HUES64 (cell line): Measurements from ENCODE around the gene RAB20.

Experiments used
- H3K27ac ChIP-seq: 2 replicates; pipeline ENCODE4 v1.7.0; 2013; ENCODE audit warnings: low read depth, low read length, inconsistent platforms
- H3K27me3 ChIP-seq: 2 replicates; pipeline ENCODE4 v1.6.1; 2013; ENCODE audit warnings: mild to moderate bottlenecking, low read length; ENCODE audit not compliant: insufficient read depth
- H3K36me3 ChIP-seq: 2 replicates; pipeline ENCODE4 v1.6.1; 2013; ENCODE audit warnings: mild to moderate bottlenecking, low read length; ENCODE audit not compliant: insufficient read depth
- H3K4me1 ChIP-seq: 2 replicates; pipeline ENCODE4 v1.6.1; 2013; ENCODE audit warnings: mild to moderate bottlenecking, low read length, moderate library complexity; ENCODE audit not compliant: insufficient read depth
- H3K4me3 ChIP-seq: 2 replicates; pipeline ENCODE4 v1.5.1; 2013; ENCODE audit warnings: mild to moderate bottlenecking, low read length, moderate library complexity
- H3K9ac ChIP-seq: 2 replicates; pipeline ENCODE4 v1.6.1; 2013; ENCODE audit warnings: mild to moderate bottlenecking, low read depth, low read length
- H3K9me3 ChIP-seq: 2 replicates; pipeline ENCODE4 v1.6.1; 2013; ENCODE audit warnings: low read depth, low read length; ENCODE audit not compliant: insufficient read depth
- WGBS: fragments of 150-250, 120-280 bp; methylation state at CpG from one replicate; pipeline ENCODE4 v1.1.7; 2013; ENCODE audit warnings: missing lambda C conversion rate; 5-methylcytosine and 5-hydroxymethylcytosine counted together

RAB20 gene

DNA sequence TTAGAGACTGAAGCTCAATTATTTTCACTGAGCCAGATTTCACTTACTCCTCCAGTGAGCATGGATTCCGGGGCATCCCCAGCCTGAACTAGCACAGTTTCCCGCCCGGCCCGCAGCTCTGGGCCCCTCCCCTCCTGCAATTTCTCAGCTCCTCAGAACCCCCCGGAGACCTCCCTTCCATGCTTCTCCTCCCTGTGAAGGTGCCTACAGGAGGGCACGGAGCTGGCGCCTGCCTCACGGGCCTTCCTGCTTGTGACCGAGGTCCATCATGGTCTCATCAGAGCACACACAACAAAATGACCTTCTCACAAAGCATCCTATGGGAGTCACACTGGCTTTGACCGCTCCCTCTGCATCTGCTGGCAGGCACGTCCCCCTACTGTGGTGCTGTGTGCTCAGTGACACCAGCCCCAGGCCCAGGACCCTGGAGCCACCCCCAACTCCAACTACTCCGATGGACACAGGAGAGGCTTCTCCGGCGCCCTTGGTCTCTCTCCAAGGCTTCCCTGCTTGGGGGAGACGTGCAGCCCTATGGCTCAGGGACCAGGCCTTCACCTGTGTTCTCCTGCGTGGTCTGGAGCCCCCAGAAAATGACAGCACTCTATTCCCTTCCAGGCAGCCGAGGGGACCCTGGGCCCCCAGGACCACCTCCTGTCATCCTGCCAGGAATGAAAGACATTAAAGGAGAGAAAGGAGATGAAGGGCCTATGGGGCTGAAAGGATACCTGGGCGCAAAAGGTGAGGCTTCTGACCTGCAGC, 77.1 kb downstream of the RAB20 start:
- H3K4me3 ChIP-seq: no peak overlapping the region
- 92% methylated on average over 18 of the region's 18 CpGs for WGBS
- H3K27me3 ChIP-seq: no peaks in the 10 kb centered on the region
- no peak overlapping the region for H3K9ac ChIP-seq
- peak overlapping the region; percentile 95 for H3K27ac ChIP-seq
- H3K4me1 ChIP-seq: peaks cover 25% of the 10 kb centered on the region
- H3K36me3 ChIP-seq: peaks cover 58% of the 10 kb centered on the region
- no peaks in the 10 kb centered on the region for H3K9me3 ChIP-seq

DNA sequence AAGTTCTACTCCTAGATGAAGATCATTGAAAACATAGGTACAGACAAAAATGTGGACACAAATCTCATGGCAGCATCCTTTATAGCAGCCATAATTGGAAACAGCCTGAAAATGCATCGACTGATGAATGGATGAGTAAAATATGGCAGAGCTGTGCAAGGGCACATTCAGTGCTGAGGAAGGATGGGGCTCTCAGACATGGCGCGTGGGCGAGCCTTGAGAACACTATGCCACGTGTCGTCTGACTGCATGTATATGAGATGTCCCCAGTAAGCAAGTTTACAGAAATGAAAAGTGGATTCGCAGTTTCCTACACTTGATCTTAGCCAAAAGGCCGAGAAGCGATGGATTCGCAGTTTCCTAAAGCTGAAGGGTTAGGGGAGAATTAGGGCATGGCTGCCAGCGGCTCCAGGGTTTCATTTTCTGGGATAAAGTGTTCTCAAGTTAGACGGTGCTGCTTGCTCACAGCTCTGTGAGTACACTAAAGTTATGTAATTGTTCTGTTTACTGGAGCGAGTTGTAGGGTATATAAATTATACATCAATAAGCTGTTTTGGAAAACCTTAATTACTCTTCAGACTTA, 78.0 kb downstream of the RAB20 start:
- WGBS: 92% methylated on average over 12 of the region's 13 CpGs
- no peaks in the 10 kb centered on the region for H3K27me3 ChIP-seq
- H3K27ac ChIP-seq: no peak overlapping the region
- no peak overlapping the region for H3K4me3 ChIP-seq
- H3K4me1 ChIP-seq: peaks cover 25% of the 10 kb centered on the region
- H3K9me3 ChIP-seq: no peaks in the 10 kb centered on the region
- H3K36me3 ChIP-seq: peaks cover 54% of the 10 kb centered on the region
- H3K9ac ChIP-seq: no peak overlapping the region

DNA sequence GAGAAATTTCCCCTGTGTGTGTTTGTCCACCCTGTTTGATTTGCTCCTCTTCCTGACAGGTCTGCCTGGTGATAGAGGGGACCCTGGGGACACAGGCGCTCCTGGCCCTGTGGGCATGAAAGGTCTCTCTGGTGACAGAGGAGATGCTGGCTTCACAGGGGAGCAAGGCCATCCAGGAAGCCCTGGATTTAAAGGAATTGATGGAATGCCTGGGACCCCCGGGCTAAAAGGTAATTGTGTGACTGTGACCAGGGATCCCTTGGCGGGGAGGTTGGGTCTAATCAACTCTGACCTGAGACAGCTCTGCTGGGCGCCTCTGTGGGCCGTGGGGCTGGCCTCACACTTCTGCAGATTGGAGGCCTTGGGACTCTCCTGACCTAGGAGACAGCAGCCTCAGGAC, 81.4 kb downstream of the RAB20 start:
- Histone ChIP-seq H3K36me3 (peaks cover 69% of the 10 kb centered on the region), H3K4me1 (peaks cover 5% of the 10 kb centered on the region; the same call in 1 of the 2 replicates), H3K27me3 (no peaks in the 10 kb centered on the region), H3K9ac (no peak overlapping the region), H3K9me3 (no peaks in the 10 kb centered on the region), H3K27ac (no peak overlapping the region), H3K4me3 (no peak overlapping the region)
- 86% methylated on average over 5 of the region's 5 CpGs for WGBS

DNA sequence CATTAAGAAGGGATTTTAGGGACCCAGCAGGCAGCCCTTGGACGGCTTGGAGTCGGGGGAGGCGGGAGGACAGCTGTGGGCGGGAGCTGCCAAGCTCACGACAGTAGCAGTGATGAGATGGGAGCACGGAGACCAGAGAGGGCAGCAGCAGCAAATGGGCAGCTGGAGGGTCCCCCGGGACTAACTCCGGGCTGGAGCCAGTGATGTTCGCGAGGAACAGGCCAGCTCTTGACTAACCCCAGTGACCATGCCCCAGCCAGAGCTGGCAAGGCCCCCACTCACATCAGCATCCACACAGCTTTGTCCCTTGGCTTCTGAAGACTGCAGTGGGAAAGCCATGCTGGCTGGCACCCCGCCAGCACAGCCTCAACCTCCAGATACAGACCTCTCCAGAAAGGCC, 81.9 kb downstream of the RAB20 start:
- H3K27ac ChIP-seq: no peak overlapping the region
- no peaks in the 10 kb centered on the region for H3K27me3 ChIP-seq
- no peak overlapping the region for H3K9ac ChIP-seq
- H3K4me3 ChIP-seq: no peak overlapping the region
- H3K9me3 ChIP-seq: no peaks in the 10 kb centered on the region
- H3K36me3 ChIP-seq: peaks cover 70% of the 10 kb centered on the region
- peaks cover 2% of the 10 kb centered on the region; the same call in 1 of the 2 replicates for H3K4me1 ChIP-seq
- 91% methylated on average over 11 of the region's 11 CpGs for WGBS

DNA sequence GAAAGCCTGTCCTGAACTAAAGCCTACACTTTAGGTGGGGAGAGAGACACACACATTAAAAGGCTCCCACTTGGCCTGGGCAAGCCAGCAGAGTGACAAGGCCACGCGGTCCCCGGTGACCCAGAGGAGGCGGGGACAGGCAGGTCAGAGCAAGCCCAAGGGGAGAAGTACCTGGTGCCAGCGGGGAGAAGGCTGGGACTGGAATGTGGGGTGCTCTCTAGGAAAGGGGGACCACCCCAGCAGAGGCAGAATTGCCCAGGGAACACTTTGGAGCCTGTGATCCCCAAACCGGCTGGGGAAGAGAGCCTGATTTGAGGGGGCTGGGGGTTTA, 82.3 kb downstream of the RAB20 start:
- H3K27ac ChIP-seq: no peak overlapping the region
- no peaks in the 10 kb centered on the region for H3K27me3 ChIP-seq
- H3K9ac ChIP-seq: peak overlapping the region; percentile 28; the same call in 1 of the 2 replicates
- H3K4me1 ChIP-seq: no peaks in the 10 kb centered on the region
- H3K4me3 ChIP-seq: no peak overlapping the region
- WGBS: 94% methylated on average over 6 of the region's 6 CpGs
- no peaks in the 10 kb centered on the region for H3K9me3 ChIP-seq
- peaks cover 73% of the 10 kb centered on the region for H3K36me3 ChIP-seq

DNA sequence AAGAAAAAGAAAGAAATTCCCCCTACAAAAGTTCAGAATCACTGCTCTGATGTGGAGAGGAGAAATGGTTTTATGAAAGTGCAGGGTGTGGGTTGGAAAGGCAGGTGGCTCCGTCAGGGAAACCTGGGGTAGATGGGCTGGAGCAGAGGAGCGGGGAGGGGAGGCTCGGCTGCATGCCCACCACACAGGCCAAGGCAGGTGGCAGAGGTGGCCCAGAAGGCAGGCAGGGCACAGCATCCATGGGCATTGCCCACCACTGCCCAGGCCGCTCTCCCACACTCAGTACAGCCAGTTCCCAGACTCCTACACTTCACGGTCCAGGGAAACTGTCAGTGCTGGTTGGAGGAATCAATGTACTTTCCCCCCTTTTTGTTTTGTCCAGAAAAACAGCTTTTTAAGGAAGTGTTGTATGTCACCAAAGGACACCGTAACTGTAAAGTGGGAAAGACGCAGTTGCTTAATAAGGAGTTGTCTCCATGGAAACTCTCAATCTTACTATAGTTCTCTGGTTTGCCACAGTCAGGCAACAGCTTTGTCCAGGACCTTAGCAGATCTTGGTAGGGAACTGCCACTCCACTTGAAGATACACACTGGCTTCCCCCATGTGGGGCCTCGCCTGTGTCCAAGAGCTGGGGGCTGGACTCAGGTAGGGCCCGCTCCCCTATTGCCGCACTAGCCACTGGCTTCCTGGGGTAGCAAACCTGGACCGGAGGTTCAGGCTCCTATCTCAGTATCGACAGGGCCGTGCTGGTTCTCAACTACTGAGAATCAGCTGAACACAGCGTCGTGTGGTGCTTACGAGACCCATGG, 82.9 kb downstream of the RAB20 start:
- no peaks in the 10 kb centered on the region for H3K4me1 ChIP-seq
- WGBS: 96% methylated on average over 16 of the region's 16 CpGs
- H3K36me3 ChIP-seq: peaks cover 79% of the 10 kb centered on the region
- no peaks in the 10 kb centered on the region for H3K9me3 ChIP-seq
- H3K27ac ChIP-seq: no peak overlapping the region
- no peak overlapping the region for H3K4me3 ChIP-seq
- H3K9ac ChIP-seq: peak overlapping the region; percentile 28; the same call in 1 of the 2 replicates
- H3K27me3 ChIP-seq: no peaks in the 10 kb centered on the region

DNA sequence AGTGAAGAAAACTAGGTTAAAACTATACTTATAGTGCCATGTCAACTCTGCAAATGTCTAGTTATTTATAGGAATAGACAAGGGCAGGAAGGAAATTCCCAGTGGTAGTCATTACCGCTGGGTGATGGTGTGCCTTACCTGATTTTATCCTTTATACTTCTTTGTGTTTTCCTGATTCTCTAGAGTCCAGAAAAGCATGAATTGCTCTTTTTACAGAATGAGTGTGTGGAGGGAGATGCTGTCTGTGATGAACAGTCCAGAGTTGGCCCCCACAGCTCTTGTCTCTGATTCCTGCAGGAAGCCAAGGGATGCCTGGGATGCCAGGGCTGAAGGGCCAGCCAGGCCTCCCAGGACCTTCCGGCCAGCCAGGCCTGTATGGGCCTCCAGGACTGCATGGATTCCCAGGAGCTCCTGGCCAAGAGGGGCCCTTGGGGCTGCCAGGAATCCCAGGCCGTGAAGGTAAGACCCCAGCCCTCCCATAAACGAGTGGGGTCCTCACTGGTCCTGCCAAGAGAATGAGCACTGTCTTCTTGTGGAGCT, 83.7 kb downstream of the RAB20 start:
- no peak overlapping the region for H3K27ac ChIP-seq
- H3K9ac ChIP-seq: no peak overlapping the region
- H3K9me3 ChIP-seq: no peaks in the 10 kb centered on the region
- no peaks in the 10 kb centered on the region for H3K4me1 ChIP-seq
- peaks cover 79% of the 10 kb centered on the region for H3K36me3 ChIP-seq
- 97% methylated on average over 4 of the region's 4 CpGs for WGBS
- H3K27me3 ChIP-seq: no peaks in the 10 kb centered on the region
- no peak overlapping the region for H3K4me3 ChIP-seq

DNA sequence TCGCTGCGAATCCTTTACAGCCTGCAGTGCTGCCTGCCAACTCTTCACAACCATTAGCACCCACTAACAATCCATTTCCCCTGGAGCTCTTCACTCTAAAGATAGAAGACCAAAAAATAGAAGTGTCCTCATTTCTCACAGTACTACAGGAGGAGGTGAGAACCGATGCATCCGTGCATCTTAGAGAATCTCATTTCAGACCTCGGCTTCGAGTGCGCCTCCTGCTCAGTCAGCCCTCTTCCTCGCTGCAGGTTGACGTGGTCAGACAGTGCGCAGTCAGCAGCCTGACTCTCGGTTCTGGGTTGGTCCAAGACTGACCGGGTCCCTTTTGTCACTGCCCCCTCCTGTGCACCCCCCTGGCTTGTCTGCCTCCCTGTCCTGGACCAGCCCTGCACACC, 85.3 kb downstream of the RAB20 start:
- H3K4me1 ChIP-seq: no peaks in the 10 kb centered on the region
- no peaks in the 10 kb centered on the region for H3K9me3 ChIP-seq
- no peak overlapping the region for H3K4me3 ChIP-seq
- H3K9ac ChIP-seq: no peak overlapping the region
- no peak overlapping the region for H3K27ac ChIP-seq
- H3K27me3 ChIP-seq: no peaks in the 10 kb centered on the region
- peaks cover 78% of the 10 kb centered on the region for H3K36me3 ChIP-seq
- WGBS: 97% methylated on average over 12 of the region's 12 CpGs

DNA sequence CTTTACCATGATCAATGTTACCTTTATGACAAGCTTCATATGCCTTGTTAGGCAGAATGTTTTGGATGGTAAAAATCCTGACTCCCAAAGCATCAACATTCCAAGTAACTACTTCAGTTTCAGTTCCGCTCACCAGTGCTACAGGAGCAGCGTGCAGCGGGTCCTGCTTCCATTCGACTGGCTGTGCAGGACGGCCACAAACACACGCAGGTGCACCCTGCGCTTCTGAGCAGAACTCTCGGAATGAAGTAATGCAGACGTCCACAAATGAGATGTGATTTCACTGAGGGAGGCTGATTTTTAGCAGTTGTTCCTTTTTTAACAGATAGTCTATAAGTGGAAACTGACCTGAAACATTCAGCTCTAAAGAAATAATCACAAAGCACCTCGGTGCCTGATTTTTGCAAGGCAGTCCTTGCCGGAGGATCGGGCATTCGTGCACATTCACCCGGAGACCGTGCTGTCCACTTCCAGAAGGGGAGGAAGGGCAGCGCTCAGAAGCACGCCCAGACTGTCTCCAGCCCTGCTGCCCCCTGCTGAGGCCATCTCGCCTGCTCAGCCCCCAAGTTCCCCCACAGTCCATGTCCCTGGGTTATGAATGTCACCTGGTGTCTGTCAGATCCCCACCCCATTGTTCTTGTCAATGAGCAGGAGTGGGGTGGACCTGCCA, 85.8 kb downstream of the RAB20 start:
- H3K4me1 ChIP-seq: no peaks in the 10 kb centered on the region

DNA sequence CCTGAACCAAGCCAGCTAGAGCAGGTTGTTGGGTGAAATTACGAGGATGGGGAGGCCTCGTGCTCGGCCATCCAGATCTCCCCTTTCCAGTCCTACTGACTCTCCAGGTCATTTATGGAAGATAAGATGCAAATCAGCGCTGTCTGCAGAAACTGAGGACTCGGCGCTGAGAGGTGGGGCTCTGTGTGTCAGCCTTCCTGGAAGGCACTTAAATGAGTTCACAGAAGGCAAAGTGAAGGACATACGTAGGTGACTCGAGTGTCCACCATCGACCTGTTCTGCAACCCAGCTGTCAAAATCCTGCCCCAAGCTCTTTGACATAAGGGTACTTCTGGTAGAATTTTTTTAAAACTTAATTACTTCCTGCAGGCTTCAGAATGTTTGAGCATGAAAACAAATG, 86.4 kb downstream of the RAB20 start:
- no peak overlapping the region for H3K4me3 ChIP-seq
- H3K27me3 ChIP-seq: no peaks in the 10 kb centered on the region
- no peak overlapping the region for H3K9ac ChIP-seq
- H3K27ac ChIP-seq: no peak overlapping the region
- 97% methylated on average over 9 of the region's 9 CpGs for WGBS
- H3K36me3 ChIP-seq: peaks cover 81% of the 10 kb centered on the region
- H3K9me3 ChIP-seq: no peaks in the 10 kb centered on the region
- no peaks in the 10 kb centered on the region for H3K4me1 ChIP-seq

More for the DNA sequence above, 85.8 kb downstream of the RAB20 start:
- Histone ChIP-seq H3K36me3 (peaks cover 82% of the 10 kb centered on the region), H3K9me3 (no peaks in the 10 kb centered on the region), H3K27ac (no peak overlapping the region), H3K27me3 (no peaks in the 10 kb centered on the region), H3K4me3 (no peak overlapping the region), H3K9ac (no peak overlapping the region)
- 95% methylated on average over 18 of the region's 18 CpGs for WGBS
